GM23248 (cell line): ENCODE measurements around the gene RIOK3. TPM values are rescaled to one million over a fixed set of nuclear protein-coding genes. Genes with fewer than 3 reads are reported as not detected.

Source experiments
- DNase-seq: peaks from one replicate; pipeline ENCODE4 v3.0.0-alpha.2; 2015
- H2AFZ ChIP-seq: fragments of 200-600 bp; sonication (generic); 2 replicates; pipeline ENCODE4 v1.6.1; 2016; ENCODE audit warnings: antibody characterized with exemption
- H3F3A ChIP-seq: fragments of 200-600 bp; sonication (generic); 2 replicates; pipeline ENCODE4 v1.6.1; 2016; ENCODE audit warnings: mild to moderate bottlenecking, antibody characterized with exemption, mixed run types; ENCODE audit not compliant: insufficient read depth
- H3K27ac ChIP-seq: fragments of 200-600 bp; sonication (generic); 2 replicates; pipeline ENCODE4 v1.5.1; 2016; ENCODE audit warnings: mild to moderate bottlenecking
- H3K27me3 ChIP-seq: fragments of 200-600 bp; sonication (generic); replicated peaks from 2 replicates; pipeline ENCODE4 v1.6.1; 2016; ENCODE audit warnings: mild to moderate bottlenecking; ENCODE audit not compliant: insufficient read depth
- H3K36me3 ChIP-seq: fragments of 200-600 bp; sonication (generic); 2 replicates; pipeline ENCODE4 v1.6.1; 2016; ENCODE audit warnings: low read depth, mild to moderate bottlenecking
- H3K4me1 ChIP-seq: fragments of 200-600 bp; sonication (generic); 2 replicates; pipeline ENCODE4 v1.6.1; 2016; ENCODE audit warnings: mild to moderate bottlenecking; ENCODE audit not compliant: insufficient read depth
- H3K4me2 ChIP-seq: fragments of 200-600 bp; sonication (generic); one replicate; pipeline ENCODE4 v1.6.1; 2016; ENCODE audit warnings: mild to moderate bottlenecking; ENCODE audit not compliant: unreplicated experiment
- H3K4me3 ChIP-seq: fragments of 200-600 bp; sonication (generic); 2 replicates; pipeline ENCODE4 v1.5.1; 2016; ENCODE audit warnings: mild to moderate bottlenecking
- H3K79me2 ChIP-seq: fragments of 200-600 bp; sonication (generic); 2 replicates; pipeline ENCODE4 v1.6.1; 2016; ENCODE audit warnings: mild to moderate bottlenecking; ENCODE audit not compliant: insufficient read depth
- H3K9ac ChIP-seq: fragments of 200-600 bp; sonication (generic); 2 replicates; pipeline ENCODE4 v1.6.1; 2016; ENCODE audit warnings: mild to moderate bottlenecking
- H3K9me2 ChIP-seq: fragments of 200-600 bp; sonication (generic); 2 replicates; pipeline ENCODE4 v1.6.1; 2016; ENCODE audit warnings: mixed run types, mild to moderate bottlenecking, moderate library complexity; ENCODE audit not compliant: insufficient read depth
- H3K9me3 ChIP-seq: fragments of 200-600 bp; sonication (generic); one replicate; pipeline ENCODE4 v1.6.1; 2017; ENCODE audit warnings: low read depth
- H4K20me1 ChIP-seq: fragments of 200-600 bp; sonication (generic); 2 replicates; pipeline ENCODE4 v1.6.0; 2016; ENCODE audit not compliant: insufficient read depth
- EZH2 ChIP-seq: fragments of 200-600 bp; sonication (generic); IDR thresholded peaks from 2 replicates; pipeline ENCODE4 v1.6.1; 2018; ENCODE audit warnings: antibody characterized with exemption, mild to moderate bottlenecking; ENCODE audit not compliant: insufficient read depth, poor library complexity, severe bottlenecking
- EZH2phosphoT487 ChIP-seq: fragments of 200-600 bp; sonication (generic); IDR thresholded peaks from 2 replicates; pipeline ENCODE4 v1.6.1; 2018; ENCODE audit warnings: antibody characterized with exemption, moderate library complexity, mild to moderate bottlenecking, low read depth; ENCODE audit not compliant: insufficient read depth
- WGBS, 2 experiments: methylation state at CpG; one replicate each; pipeline ENCODE4 v1.1.6; 2015 to 2017; ENCODE audit warnings: low lambda C conversion rate in 2 of 2, low coverage in 1 of 2; ENCODE audit errors: missing lambda C conversion rate in 2 of 2; 5-methylcytosine and 5-hydroxymethylcytosine counted together
- in situ Hi-C: fragments of 300-500 bp; cut with MboI; formaldehyde crosslinking; loops from 2 replicates; pipeline ENCODE4 v1.15.0; 2020
- polyA plus RNA-seq: library from polyadenylated mRNA; unstranded; fragments of >200 nt; fragmentation: Nextera tagmentation; extraction: Ambion mirVana; gene quantifications from 2 replicates; pipeline ENCODE4 v1.2.1, GENCODE V29; 2016
- total RNA-seq: library from RNA; depleted of rRNA; stranded (reverse); fragments of >200 nt; shearing (Covaris generic); gene quantifications from 2 replicates; pipeline ENCODE4 v1.2.3, GENCODE V29; 2014

Gene RIOK3
- total and polyA plus RNA-seq, 2 experiments from 2014 or later, result 81.8 to 89.3 TPM

GRCh38 chr18:23498877-23499276 lies 45.8 kb downstream of the RIOK3 start:
- TF ChIP-seq EZH2 (no peak), EZH2phosphoT487 (no peak)
- Histone ChIP-seq H3K27me3 (no peaks in the 10 kb centered on the region), H3K9me2 (no peaks in the 10 kb centered on the region), H3K79me2 (peaks cover 3% of the 10 kb centered on the region), H2AFZ (peak overlapping the region; percentile 31; the same call in 1 of the 2 replicates), H4K20me1 (no peaks in the 10 kb centered on the region), H3K4me1 (peaks cover 6% of the 10 kb centered on the region; the same call in 1 of the 2 replicates), H3K9me3 (no peaks in the 10 kb centered on the region), H3F3A (no peaks in the 10 kb centered on the region), H3K27ac (no peak overlapping the region), H3K4me2 (no peak overlapping the region), H3K4me3 (no peak overlapping the region), H3K36me3 (no peaks in the 10 kb centered on the region), H3K9ac (no peak overlapping the region)
- DNase-seq, result peak; percentile 92
- in situ Hi-C loops, result no loop called here
- WGBS, 2 experiments, result 17 to 19% methylated on average over 5 of the region's 5 CpGs

DNA sequence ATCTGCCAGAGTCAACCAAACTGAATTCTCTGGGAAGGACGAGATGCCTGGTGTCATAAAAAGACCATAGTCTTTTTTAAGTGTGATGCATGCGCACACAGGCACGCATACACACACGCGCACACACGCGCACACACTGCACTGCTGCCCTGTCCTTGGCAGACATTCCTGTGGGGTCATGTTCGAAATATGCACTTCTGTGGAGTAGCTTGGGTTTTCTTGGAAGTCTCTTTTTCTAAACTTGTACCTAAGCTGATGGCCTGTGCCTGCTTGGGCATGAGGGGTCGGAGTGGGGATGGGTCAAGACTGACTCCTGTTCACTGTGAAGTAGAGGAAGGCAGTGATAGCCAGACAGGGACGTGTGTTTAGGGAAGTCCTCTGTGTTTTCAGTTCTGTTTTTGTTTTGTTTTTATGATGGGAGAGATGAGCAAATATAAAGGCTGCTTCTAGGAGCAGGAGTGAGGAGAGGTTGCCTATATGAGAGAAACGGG lies 46.2 kb downstream of the RIOK3 start:
- 53 to 61% methylated on average over 11 of the region's 11 CpGs for whole genome bisulfite sequencing, 2 experiments
- in situ Hi-C loops, result no loop called here
- no peak overlapping the region for H3K4me3 ChIP-seq
- H3K9me2 ChIP-seq, result no peaks in the 10 kb centered on the region
- no peak for TF ChIP-seq EZH2
- TF ChIP-seq EZH2phosphoT487, result no peak
- H3K79me2 ChIP-seq, result peaks cover 8% of the 10 kb centered on the region
- H3F3A ChIP-seq, result no peaks in the 10 kb centered on the region
- H3K27ac ChIP-seq, result no peak overlapping the region
- H3K9ac ChIP-seq, result no peak overlapping the region
- H3K27me3 ChIP-seq, result no peaks in the 10 kb centered on the region
- peak overlapping the region; percentile 31; the same call in 1 of the 2 replicates for H2AFZ ChIP-seq
- no peaks in the 10 kb centered on the region for H3K9me3 ChIP-seq
- H3K4me2 ChIP-seq, result no peak overlapping the region
- H4K20me1 ChIP-seq, result no peaks in the 10 kb centered on the region
- no peaks in the 10 kb centered on the region for H3K36me3 ChIP-seq
- peaks cover 6% of the 10 kb centered on the region; the same call in 1 of the 2 replicates for H3K4me1 ChIP-seq
- DNase-seq, result peak; percentile 44

GRCh38 chr18:23501626-23502025 lies 48.5 kb downstream of the RIOK3 start:
- no peak for TF ChIP-seq EZH2
- TF ChIP-seq EZH2phosphoT487, result no peak
- Histone ChIP-seq H3K9ac (no peak overlapping the region), H3K9me3 (no peaks in the 10 kb centered on the region), H3K4me3 (no peak overlapping the region), H3K9me2 (no peaks in the 10 kb centered on the region), H3K4me2 (no peak overlapping the region), H2AFZ (no peak overlapping the region), H3K27me3 (no peaks in the 10 kb centered on the region), H3K79me2 (peaks cover 29% of the 10 kb centered on the region), H3K36me3 (no peaks in the 10 kb centered on the region), H3F3A (no peaks in the 10 kb centered on the region), H3K27ac (no peak overlapping the region), H3K4me1 (peaks cover 6% of the 10 kb centered on the region; the same call in 1 of the 2 replicates), H4K20me1 (no peaks in the 10 kb centered on the region)
- DNase-seq, result no peak
- in situ Hi-C loops, result no loop called here
- 68 to 71% methylated on average over 6 of the region's 6 CpGs for WGBS, 2 experiments

- H3K27ac ChIP-seq, result peak overlapping the region; percentile 34; the same call in 1 of the 2 replicates
- no peaks in the 10 kb centered on the region for H3K27me3 ChIP-seq
- H3K4me2 ChIP-seq, result peak overlapping the region; percentile 80
- in situ Hi-C loops, result no loop called here
- peak overlapping the region; percentile 91 for H3K4me3 ChIP-seq
- peak overlapping the region; percentile 93 for H2AFZ ChIP-seq
- no peak for DNase-seq
- no peaks in the 10 kb centered on the region for H3K9me3 ChIP-seq
- peaks cover 36% of the 10 kb centered on the region for H3K79me2 ChIP-seq
- 9 to 11% methylated on average over 6 of the region's 6 CpGs for WGBS, 2 experiments
- no peaks in the 10 kb centered on the region for H3K9me2 ChIP-seq
- no peaks in the 10 kb centered on the region for H4K20me1 ChIP-seq
- H3K4me1 ChIP-seq, result peaks cover 6% of the 10 kb centered on the region; the same call in 1 of the 2 replicates
- peaks cover 2% of the 10 kb centered on the region; the same call in 1 of the 2 replicates for H3K36me3 ChIP-seq
- no peak for TF ChIP-seq EZH2
- no peak for TF ChIP-seq EZH2phosphoT487
- H3F3A ChIP-seq, result no peaks in the 10 kb centered on the region
- peak overlapping the region; percentile 85 for H3K9ac ChIP-seq
Observed at GRCh38 chr18:23502516-23503037, 49.5 kb downstream of the RIOK3 start.
